NCI-H146 treated with DMSO at 0.1 percent for 48 hours (cell line): ENCODE measurements around the gene WDR91.
"Not testable (repeated sequence)": the region's sequence is repeated elsewhere in the genome, so short reads cannot be mapped to it uniquely, and the experiment has no call there.

Experiments
- DNase-seq: peaks from one replicate; lab custom pipeline; 2025; ENCODE audit not compliant: unreplicated experiment; lab: John Stamatoyannopoulos, UW

Gene WDR91

DNA sequence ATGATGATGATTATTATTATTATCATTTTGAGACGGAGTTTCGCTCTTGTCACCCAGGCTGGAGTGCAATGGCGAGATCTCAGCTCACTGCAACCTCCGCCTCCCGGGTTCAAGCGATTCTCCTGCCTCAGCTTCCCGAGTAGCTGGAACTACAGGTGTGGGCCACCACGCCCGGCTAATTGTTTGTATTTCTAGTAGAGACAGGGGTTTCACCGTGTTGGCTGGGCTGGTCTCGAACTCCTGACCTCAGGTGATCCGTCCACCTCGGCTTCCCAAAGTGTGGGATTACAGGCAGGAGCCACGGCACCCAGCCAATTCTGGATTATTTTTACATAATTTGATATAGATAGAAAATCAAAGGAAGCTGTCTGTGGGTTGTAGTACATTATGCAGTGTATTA lies 22.8 kb upstream of the WDR91 start:
- DNase-seq = not testable (repeated sequence)

DNA sequence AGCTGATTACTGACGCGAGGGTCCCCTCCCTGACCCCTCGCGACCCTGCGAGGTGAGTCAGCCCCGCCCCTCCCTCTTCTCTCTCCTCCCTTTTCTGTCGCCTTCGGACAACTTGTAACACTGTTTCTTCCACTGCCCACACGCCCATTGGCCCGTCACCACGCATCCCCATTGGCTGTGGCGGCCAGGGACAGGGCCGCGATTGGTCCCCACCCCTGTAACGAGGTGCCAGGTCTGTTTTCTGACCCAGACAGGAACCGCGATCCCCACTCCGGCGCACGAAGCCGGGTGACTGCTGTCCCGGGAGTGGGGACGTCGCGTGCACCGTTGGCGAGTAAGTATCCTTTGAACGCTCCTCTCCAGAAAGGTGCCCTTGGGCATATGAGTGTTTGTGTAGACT lies 22.2 kb upstream of the WDR91 start, which contains the start of gene STRA8:
STRA8 (plus strand) TSS at position 269 of the 400 bp plus-strand sequence. CDS start 6,687 bp downstream, outside the sequence.
- no peak for DNase-seq

DNA sequence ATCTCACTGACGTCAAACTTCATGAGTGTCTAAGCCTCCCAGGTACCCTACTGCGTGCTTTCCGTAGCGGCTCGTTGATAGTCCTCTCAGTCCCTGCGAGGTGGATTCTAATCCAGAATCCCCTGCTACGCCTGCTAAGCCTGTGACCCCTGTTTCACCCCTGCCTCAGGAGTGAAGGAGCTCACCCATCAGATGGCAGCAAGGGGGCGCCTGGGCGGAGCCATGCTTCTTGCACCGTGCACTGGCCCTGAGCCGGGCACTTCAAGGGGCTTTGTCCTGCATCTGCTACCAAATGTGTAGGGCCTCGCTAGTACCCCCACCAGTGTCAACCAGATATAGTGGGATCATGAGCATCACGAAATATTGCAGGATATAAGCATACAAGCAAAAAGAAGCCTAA lies 21.4 kb upstream of the WDR91 start:
- no peak for DNase-seq

DNA sequence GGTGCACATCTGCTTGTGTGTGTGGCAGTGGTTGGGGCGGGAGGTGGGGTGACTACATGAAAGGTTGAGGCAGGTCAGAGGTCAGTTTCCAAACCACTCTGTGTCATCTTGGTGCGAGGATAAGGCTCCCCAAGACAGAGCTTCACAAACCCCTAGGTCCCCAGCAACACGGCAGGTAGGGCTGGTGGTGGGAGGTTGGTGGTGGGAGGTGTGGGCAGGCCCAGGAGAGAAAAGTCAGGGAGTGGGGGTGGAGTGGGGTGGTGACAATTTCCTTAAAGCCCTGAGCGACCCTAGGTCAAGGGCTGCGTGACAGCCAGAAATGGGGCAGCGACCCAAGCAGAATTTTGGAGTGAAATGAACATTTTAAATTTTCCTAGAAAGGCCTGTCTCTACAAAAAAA lies 20.8 kb upstream of the WDR91 start:
- no peak for DNase-seq

DNA sequence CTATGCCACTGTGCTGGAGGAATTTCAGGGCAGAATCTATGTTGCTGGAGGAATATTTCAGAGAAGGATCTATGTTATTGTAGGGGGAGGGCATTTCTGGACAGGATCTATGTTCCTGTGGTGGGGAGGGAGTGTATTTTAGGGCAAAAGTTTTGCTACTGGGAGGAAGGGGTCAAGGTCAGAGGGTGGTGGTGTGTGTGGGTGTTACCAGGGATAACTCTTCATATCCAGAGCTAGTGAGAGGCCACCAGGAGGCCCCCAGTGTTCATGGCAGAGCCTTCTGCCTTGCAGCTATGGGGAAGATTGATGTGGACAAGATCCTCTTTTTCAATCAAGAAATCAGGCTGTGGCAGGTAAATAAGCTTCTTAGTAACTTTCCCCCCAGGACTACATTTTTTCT lies 20.4 kb upstream of the WDR91 start:
- DNase-seq = no peak

DNA sequence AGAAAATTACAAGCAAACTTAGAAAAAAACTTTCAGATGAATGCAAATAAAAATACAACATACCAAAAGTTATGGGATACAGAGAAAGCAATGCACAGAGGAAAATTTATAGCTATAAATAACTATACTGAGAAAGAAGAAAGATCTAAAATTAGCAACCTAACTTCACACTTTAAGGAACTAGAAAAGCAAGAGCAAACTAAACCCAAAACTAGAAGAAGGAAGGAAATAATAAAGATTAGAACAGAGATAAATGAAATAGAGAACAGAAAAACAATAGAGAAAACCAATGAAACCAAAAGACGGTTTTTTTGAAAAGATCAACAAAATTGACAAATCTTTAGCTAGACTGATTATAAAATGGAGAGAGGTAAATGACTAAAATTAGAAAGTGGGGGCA lies 12.7 kb upstream of the WDR91 start:
- no peak for DNase-seq

DNA sequence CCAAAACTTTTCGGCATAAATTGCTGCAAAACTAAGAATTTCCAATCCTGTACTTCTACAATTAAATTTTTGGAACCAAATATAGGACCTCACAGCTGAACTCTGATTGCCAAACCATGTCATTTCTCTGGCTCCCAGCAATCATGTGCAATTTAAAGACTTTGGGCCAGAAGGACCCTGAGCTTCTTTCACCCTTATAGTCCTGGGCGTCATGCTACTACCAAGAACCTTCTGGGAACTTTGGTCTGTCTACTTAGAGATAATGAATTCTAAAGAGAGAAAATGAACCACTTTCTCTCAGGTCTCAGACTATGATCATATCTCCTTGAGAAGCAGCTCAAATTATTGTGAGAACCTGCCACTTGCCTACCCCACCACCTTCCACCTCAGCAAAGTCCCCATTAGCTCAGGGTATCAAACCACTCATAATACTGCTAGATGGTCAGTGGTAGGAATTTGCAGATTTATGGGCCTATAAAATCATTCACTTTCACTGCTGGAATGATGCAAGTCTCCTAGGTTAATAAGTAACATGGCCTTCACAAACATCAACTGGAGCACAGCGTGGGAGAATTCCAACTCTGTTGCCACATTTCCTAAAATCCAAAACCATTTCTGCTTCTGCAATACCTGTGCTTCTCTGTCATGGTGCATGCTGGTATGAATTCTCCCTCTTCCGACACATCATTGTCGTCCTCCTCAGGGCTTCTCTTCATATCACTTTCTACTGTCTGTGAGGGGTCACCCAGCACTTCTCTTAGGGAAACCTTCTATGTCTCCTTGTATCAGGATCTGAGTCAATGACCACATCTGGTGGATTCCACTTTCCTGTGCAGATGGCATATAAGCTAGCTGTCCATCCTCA lies 6.6 kb upstream of the WDR91 start:
- DNase-seq = no peak

DNA sequence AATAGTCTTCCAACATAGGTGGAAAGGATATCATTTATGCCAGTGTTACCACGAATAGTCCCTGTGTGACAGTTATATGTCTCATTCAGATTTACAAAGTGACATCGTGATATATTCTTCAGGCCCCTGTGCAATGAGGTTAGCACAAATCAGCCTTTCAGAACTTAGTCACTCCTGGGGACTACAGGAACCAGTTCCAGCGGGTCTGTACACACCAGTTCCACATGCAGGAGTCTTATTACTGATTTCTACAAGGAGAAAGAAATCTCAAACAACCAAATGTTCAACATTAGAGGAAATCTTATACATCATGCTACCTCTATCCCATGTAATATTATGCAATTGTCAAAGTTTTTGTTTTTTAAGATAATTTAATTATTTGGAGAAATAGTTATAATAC lies 4.4 kb upstream of the WDR91 start:
- DNase-seq = no peak

DNA sequence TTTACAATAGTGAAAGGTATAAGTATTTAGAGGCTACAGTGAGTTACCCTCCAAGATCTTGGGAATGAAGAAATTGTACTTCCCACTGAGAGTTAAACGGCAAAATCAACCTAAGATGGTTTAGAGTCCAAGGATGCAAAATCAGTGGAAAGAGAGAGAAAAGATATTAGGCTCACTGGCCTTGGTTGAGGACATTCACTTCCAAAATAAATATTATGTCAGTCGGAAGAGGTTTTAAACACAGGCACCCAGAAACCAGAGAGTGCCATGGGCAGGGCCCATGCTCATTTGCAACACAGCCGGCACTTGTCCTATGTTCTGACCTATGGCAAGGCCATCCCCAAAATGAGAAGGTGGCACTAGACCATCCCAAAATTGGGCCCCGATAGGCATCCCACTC lies 3.9 kb upstream of the WDR91 start:
- no peak for DNase-seq

DNA sequence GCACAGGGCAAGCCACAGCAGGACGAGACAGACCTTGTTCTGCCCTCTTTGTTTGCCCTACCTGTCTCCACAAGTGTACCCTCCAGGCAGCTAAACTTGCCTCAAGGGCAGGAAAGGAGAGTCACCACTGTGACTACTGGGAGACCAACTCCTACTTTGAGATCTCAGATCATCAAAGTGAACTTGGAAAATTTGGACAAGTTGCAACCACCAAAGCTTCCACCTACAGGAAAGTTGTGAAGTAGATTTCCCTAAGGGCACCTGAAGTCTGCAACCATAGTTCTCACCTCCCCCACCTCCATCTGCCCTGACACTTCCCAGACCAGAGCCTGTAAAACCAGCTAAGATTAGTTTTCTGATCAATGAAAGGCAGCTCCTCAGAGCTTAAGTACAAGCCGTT lies 2.5 kb upstream of the WDR91 start:
- no peak for DNase-seq

DNA sequence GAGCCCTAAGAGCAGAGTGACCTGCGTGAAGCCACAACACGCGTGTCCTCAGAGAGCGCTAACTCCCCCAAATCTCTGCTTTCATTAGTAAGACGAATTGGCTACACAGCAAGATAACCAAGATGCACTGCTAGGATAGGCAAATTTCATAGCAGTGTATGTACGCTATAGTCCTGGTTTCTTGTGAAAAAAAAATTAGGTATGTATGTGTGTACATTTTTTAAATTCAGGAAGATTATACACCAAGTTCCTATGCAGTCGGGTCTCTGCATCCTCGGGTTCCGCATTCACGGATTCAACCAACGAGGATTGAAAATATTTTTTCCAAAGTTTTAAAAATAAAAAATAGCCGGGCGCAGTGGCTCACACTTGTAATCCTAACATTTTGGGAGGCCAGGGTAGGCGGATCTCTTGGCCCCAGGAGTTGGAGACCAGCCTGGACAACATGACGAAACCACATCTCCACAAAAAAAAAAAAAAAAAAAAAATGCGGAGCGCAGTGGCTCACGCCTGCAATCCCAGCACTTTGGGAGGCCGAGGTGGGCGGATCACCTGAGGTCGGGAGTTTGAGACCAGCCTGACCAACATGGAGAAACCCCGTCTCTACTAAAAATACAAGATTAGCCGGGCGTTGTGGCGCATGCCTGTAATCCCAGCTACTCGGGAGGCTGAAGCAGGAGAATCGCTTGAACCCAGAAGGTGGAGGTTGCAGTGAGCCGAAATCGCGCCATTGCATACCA lies 790 bp upstream of the WDR91 start:
- not testable (repeated sequence) for DNase-seq

DNA sequence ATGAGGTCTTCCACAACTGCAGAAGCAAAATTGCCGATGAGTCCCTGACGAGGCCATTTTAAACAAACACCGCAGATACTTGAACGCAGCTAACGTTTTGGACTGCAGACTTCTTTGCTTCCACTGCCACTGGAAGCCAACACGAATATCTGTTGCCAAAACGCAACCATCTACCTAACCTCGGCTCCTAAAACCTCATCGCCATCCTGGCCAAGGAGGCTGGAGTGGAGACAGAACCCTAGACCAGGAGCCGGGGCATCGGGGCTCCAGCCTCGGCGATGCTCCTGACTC lies 493 bp downstream of the WDR91 start:
- no peak for DNase-seq

DNA sequence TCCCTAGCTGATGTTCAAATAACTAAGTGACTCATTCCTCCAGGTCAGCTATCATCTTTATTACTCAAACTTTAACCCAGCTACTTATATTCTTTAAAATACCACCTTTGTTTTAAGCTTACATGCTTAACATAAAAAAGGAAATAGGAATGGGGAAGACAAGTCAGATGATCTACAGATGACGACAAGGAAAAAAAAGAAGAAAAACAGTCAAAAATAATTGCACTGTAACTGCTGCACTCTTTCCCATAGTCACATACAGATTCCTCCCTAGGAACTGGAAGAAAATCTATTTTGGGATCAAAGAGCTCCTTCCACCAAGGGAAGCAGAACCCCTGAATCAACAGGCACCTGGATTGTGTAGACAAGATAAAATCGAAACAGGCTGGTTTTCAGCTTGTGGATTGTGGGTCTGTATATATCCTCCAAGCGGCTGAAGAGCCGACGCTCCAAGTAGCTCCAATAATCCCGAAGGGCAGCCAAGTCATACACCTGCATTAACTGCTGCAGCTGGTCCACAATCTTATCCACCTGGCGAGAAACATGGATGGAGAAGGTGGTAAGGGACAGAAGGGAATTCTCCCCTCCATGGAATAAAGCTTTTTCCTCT lies 2.0 kb downstream of the WDR91 start:
- DNase-seq = no peak

DNA sequence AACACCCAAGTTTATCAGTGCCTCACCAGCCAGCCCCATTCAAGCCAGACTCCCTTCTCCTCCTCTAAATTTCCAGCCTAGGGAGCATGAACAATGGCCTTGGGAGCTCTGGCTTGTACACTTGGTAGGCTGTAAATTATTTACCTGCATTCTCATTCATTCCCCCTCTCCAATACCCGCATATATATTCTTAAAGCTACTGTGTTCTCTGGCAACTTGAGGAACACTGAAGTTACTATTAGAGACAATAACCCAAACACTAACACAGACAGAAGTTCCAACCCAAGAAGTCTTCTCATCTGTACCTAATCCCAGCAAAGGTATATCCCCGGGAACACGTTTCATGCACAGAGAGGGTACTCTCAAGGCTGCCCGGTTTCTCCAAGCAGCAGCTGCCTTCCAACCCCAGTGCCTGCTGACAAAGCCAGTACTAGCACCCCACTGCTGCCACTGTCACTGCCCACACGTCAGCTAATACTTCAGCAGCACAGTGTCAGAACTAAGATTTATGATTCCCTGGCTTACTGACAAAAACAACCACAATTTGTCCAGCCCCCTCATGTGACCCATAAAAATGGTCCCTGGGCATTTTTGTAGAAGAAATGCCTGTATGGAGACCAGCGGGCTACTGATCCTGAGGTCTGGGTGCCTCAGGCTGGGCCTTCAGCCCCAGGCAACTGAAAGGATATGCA lies 3.1 kb downstream of the WDR91 start:
- DNase-seq = no peak

DNA sequence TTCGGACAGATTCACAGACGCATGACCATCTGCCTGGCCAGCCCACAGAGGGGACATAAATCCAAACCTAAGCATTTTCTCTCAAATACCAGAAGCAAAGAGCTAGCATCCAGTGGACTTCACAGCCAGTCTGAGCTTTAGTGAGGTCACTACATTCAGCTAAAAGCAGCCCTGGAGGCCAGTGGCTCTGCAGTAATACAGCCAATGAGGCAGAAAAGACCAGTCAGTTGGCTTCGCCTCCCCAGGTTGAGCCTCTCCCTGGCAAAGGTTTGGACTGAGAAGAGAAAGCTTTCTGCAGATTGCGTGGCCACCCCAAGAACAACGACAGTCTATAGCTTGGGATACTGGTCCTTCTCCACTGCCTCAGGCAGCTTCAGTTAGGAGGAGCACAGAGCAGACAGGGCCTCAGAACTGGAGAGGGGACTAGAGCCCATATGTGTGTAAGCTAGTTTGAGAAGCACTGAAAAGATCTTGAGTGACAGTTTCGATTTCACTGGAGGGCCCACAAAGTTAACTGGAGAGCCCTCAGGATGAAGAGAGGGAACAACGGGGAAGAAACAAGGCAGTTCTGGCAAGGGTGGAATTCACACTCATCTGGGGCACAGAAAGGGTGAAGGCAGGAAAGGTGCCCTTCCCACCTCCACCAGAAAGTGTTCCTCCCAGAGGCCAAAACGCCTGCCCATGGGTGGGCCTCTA lies 3.8 kb downstream of the WDR91 start:
- no peak for DNase-seq

DNA sequence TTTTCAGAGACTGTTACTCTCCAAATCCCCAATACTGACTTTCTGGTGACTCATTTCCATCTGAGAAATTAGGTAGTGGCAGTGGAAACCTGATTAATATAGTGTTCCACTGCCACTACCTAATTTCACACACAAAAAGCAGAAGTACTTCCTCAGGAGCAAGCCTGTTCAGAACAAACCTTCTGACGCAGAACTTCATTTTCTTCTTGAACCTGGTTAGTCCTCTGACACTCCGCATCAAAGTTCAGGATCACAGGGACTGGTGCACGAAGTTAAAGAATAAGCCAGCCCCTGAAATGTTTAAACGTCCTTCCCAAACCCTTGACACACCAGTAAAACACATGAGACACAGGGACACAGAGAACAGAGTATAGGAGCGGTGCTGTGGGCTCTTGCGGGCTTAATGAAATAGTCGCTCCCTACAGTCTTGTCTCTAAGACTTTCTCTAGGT lies 4.4 kb downstream of the WDR91 start:
- no peak for DNase-seq

DNA sequence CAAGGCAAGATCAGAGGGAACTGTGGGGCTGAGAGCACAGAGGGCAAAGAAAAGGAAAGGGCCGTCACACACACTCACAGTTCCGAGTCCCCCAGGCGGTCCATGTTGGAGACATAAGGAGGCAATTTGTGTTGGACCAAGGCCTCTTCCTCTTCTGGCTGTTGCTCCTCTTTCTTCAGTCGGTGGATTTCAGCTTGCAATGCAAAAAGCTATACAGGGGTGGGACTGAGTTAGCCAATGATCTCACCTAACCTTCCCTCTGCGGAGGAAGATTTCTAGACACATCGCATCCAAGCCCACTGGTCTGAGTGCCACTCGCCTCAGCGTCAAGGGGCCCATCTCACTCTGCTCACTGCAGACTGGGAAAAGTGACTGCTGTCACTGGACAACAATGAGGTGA lies 5.5 kb downstream of the WDR91 start:
- no peak for DNase-seq

DNA sequence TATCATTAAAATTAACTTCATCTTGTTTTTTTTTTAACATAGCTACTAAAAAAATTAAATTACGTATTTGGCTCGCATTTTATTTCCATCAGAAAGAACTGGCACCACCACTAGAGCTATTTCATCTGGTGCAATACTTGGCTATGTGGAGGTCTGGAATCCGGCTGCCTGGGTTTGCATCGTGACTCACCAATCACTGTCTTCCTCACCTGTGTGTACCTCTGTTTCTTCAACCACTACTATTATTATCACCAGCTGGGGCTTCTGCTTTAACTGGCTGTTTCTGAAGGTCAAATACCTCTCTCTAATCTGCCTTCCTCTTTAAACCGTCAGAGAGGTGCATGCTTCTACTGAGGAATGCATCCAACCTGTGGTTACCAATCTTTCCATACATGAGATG lies 6.5 kb downstream of the WDR91 start:
- DNase-seq = no peak

DNA sequence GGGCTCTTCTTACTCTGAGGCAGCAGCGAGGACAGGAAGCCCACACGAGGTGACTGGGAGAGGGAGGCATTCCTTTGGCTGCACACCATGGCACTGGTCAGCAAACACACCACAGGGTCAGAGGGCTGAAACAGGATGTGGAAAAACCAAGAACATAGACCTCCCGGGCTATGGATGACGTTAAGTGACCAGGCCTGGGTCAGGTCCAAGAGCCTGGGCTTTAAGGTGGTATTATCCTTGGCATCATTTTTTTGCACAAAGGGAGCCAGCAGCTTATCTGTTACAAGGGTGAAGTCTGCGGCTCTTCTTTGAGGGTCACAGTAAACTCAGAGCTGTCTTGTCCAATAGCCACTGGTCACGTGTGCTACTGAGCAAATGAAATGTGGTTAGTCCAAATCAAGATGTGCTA lies 7.0 kb downstream of the WDR91 start:
- DNase-seq = no peak

DNA sequence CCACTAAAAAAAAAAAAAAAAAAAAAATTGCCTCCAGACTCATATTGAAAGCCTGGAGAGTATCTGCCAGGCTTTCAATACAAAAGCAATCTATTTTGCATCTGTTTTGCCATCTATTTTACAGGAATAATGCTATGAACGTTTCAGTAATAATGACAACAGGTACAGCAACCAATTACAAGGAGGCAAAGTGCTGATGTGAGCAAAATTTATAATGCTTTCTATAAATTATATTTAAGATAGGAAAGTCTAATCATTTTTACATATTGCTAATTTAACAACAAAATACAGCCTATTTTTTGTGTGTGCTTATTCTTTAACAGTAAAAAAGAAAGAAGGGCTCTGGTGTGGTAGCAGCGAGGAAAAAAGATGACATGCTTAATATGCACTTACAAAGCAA lies 10.0 kb downstream of the WDR91 start:
- DNase-seq = no peak

DNA sequence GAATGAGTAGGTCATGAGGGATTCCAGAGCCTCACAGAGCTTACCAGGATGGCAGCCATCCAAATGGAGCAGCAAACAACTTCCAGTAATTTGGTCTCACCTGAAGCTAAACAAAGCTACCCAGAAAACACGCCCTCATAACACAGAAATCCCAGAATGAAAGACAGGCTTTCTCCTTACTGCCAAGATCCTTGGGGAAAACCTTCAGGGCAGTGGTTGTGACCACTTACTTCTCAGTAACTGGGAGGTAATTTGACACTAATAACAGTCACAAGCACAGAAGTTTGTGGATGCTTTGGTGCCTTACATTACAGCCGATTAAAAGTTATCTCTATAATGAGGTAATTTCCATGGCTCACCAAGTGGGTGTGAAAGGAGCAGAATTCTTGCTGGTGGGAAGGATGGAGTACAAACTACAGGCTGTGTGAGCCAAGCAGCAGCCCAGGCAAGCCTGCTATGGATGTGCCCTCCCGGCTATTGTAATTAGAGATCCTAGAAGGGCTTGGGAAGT lies 10.4 kb downstream of the WDR91 start:
- no peak for DNase-seq
